ENCODE data around the gene INCENP.

DNA sequence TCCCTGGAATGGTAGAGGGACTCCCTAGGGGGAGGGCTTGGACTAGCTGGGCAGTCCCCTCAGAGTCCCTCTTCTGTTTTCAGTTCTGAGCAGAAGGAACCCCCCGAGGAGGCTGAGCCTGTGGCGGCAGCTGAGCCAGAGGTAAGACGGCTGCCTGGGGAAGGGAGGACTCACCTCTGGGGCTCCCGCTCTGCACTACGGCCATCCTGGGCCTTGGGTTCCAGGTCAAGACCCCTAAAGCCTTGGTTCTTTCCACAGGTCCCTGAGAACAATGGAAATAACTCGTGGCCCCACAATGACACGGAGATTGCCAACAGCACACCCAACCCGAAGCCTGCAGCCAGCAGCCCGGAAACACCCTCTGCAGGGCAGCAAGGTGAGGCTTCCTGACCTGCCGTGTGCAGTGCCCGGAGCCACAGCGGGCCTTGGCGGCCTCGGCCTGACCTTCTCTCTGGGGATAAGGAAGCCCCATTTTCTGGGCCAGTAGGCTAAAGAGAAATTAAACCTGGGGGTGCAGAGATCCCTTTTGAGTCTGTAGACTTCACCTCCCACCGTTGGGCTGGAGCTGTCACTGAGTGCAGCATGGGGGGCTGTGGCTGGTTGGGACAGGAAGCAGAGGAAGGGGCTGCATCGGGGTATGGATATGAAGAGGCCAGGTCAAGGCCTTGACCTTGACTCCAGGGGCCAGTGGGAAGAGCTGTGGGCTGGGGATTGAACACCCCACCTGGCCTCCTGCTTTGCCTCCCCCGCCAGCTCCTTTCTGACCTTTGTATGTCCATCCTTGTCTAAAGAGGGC lies 15.0 kb downstream of the INCENP start:
- no peak for TF ChIP-seq CTCF (IDR thresholded peaks at IDR 0.05)
- TF ChIP-seq EZH2 (IDR thresholded peaks at IDR 0.05; ENCODE audit: borderline replicate concordance, insufficient read depth, low read depth, low read length, poor library complexity, severe bottlenecking) = no peak

Data from B cell (primary cell).